Thoracic aorta (tissue), 2 donors: ENCODE data around the gene GDPD5. TPM values are rescaled to one million over a fixed set of nuclear protein-coding genes. Genes with fewer than 3 reads are reported as not detected.

Experiments
- ATAC-seq: fragments of 150-250 bp; one replicate; pipeline ENCODE4 v1.8.0; 2017; ENCODE audit warnings: low read depth; ENCODE audit not compliant: insufficient number of reproducible peaks, low FRiP score
- DNase-seq: peaks from one replicate; pipeline ENCODE4 v3.0.0-alpha.2; 2020; ENCODE audit warnings: low spot score
- H3K27ac ChIP-seq, 2 donors: fragments of 200-600 bp; sonication (generic); 1 replicate in 1 of 2; 2 replicates in 1 of 2; pipeline ENCODE4 v1.5.1; 2016; ENCODE audit warnings: mild to moderate bottlenecking in 2 of 2, moderate library complexity in 2 of 2
- H3K27me3 ChIP-seq: fragments of 200-600 bp; sonication (generic); replicated peaks from 2 replicates; pipeline ENCODE4 v1.6.0; 2016; ENCODE audit warnings: mild to moderate bottlenecking; ENCODE audit not compliant: insufficient read depth
- H3K36me3 ChIP-seq: fragments of 200-600 bp; sonication (generic); one replicate; pipeline ENCODE4 v1.5.1; 2016
- H3K4me1 ChIP-seq, 2 donors: fragments of 200-600 bp; sonication (generic); 1 replicate in 1 of 2; 2 replicates in 1 of 2; pipeline versions ENCODE4 v1.5.1 to v1.6.0; 2016; ENCODE audit warnings: low read depth in 2 of 2, mild to moderate bottlenecking in 1 of 2; ENCODE audit not compliant: control insufficient read depth in 1 of 2
- H3K4me3 ChIP-seq: fragments of 200-600 bp; sonication (generic); 2 replicates; pipeline ENCODE4 v1.5.1; 2016; ENCODE audit warnings: mild to moderate bottlenecking
- H3K9me3 ChIP-seq: fragments of 200-600 bp; sonication (generic); 2 replicates; pipeline ENCODE4 v1.5.1; 2016
- total RNA-seq, 2 donors: library from RNA; depleted of rRNA; stranded (reverse); fragments of >200 nt; gene quantifications; one replicate each; pipeline versions ENCODE4 v1.1.0 to v1.2.3, GENCODE V29; 2016
- TF ChIP-seq, protein P1 (sequence below): fragments of 200-600 bp; sonication (generic); IDR thresholded peaks from one replicate; pipeline ENCODE4 v1.5.1; 2019; ENCODE audit warnings: antibody characterized with exemption

The GDPD5 gene
- total RNA-seq, 2 donors from 2014 or later: 30.8 to 34.9 TPM

- no peak for ATAC-seq
- TF ChIP-seq, protein P1, sequence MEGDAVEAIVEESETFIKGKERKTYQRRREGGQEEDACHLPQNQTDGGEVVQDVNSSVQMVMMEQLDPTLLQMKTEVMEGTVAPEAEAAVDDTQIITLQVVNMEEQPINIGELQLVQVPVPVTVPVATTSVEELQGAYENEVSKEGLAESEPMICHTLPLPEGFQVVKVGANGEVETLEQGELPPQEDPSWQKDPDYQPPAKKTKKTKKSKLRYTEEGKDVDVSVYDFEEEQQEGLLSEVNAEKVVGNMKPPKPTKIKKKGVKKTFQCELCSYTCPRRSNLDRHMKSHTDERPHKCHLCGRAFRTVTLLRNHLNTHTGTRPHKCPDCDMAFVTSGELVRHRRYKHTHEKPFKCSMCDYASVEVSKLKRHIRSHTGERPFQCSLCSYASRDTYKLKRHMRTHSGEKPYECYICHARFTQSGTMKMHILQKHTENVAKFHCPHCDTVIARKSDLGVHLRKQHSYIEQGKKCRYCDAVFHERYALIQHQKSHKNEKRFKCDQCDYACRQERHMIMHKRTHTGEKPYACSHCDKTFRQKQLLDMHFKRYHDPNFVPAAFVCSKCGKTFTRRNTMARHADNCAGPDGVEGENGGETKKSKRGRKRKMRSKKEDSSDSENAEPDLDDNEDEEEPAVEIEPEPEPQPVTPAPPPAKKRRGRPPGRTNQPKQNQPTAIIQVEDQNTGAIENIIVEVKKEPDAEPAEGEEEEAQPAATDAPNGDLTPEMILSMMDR: no peak
- no peaks in the 10 kb centered on the region for H3K36me3 ChIP-seq
- no peaks in the 10 kb centered on the region for H3K9me3 ChIP-seq
- H3K4me1 ChIP-seq: no peaks in the 10 kb centered on the region
- H3K27me3 ChIP-seq: no peaks in the 10 kb centered on the region
- H3K27ac ChIP-seq: no peak overlapping the region
- H3K4me3 ChIP-seq: no peak overlapping the region
- DNase-seq: no peak
These were observed 55.8 kb downstream of the GDPD5 start for GRCh38 chr11:75469785-75470405.

DNA sequence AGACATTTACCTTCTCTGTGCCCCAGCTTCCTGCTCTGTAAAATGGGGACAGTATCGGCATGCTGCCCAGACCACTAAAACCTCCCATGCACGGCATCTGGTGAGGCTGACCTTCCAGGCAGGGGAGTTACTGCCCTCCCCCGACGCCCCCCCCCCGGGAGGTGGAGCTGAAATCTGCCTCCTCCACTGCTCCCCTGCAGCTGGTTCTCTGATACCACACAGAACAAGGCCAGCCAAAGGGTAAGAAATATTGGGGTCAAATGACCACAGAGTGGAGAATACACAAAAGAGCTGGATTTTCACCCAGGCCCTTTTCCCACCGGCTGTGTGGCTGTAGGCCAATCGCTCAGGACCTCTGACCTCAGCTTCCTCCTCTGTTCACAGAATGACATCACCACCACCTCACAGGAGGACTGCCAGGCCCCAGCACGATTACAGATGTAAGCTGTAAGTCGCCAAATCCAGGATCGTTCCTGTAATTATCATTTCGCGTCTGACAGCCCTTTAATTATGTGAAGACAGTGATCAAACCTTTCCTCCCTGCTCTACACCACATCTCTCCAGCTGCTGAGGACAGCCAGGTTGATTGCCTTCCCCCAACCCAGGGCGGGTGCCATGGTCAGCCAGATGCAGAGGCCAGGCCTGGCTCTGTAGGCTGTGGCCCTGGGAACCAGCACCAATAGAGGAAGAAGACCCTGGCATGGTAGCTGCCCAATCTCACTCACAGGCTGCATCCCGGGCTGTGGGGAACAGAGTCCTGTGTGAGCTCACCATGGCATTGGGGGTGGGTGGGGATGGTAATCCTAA lies 57.0 kb downstream of the GDPD5 start:
- peak; percentile 17 for DNase-seq
- ATAC-seq: no peak
- Histone ChIP-seq H3K9me3 (no peaks in the 10 kb centered on the region), H3K27ac (no peak overlapping the region), H3K4me3 (no peak overlapping the region), H3K27me3 (no peaks in the 10 kb centered on the region), H3K4me1 (no peaks in the 10 kb centered on the region), H3K36me3 (no peaks in the 10 kb centered on the region)
- TF ChIP-seq, protein P1: no peak

DNA sequence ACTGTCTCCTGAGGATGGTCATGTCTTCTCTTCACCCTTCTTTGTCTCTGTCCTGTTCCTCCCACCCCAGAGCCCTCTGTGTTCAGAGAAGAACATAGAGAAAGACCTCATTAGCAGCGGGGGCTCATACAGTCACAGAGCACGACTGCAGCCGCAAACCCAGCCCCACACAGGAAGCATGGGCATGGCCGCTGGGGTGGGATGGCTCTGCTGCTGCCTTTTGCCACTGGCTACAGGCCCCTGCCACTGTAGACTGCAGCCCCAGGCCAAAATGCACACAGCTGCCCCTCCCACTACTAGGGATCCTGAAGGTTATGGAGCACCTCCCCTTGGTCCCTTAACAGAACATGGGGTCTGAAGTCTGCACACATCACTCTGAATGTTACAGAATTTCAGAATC lies 57.9 kb downstream of the GDPD5 start:
- ATAC-seq (no peak), DNase-seq (no peak)
- no peaks in the 10 kb centered on the region for H3K9me3 ChIP-seq
- H3K27me3 ChIP-seq: no peaks in the 10 kb centered on the region
- TF ChIP-seq, protein P1: no peak
- no peaks in the 10 kb centered on the region for H3K4me1 ChIP-seq
- H3K4me3 ChIP-seq: no peak overlapping the region
- H3K27ac ChIP-seq: no peak overlapping the region
- no peaks in the 10 kb centered on the region for H3K36me3 ChIP-seq

DNA sequence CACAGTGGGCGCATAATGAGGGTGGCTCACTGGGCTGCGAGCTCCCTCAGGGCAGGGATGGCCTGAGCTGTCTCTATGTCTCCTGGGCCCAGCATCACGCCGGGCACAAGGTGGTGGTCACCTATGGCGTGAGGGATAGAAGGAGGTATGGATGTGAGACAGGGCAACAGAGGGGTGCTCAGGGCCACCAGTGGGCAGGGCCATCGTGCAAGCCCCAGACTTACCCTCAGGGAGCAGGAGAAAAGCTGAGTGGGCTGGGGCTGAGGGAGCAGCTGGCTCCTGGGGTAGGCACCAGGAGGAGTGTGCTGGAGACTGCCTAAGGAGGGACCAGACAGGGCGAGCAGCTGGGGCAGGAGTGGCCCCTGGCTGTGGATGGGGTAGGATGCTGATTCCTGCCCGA lies 58.4 kb downstream of the GDPD5 start:
- ATAC-seq (no peak), DNase-seq (no peak)
- H3K4me3 ChIP-seq: no peak overlapping the region
- no peak overlapping the region for H3K27ac ChIP-seq
- no peaks in the 10 kb centered on the region for H3K27me3 ChIP-seq
- TF ChIP-seq, protein P1: no peak
- no peaks in the 10 kb centered on the region for H3K4me1 ChIP-seq
- no peaks in the 10 kb centered on the region for H3K9me3 ChIP-seq
- H3K36me3 ChIP-seq: no peaks in the 10 kb centered on the region

DNA sequence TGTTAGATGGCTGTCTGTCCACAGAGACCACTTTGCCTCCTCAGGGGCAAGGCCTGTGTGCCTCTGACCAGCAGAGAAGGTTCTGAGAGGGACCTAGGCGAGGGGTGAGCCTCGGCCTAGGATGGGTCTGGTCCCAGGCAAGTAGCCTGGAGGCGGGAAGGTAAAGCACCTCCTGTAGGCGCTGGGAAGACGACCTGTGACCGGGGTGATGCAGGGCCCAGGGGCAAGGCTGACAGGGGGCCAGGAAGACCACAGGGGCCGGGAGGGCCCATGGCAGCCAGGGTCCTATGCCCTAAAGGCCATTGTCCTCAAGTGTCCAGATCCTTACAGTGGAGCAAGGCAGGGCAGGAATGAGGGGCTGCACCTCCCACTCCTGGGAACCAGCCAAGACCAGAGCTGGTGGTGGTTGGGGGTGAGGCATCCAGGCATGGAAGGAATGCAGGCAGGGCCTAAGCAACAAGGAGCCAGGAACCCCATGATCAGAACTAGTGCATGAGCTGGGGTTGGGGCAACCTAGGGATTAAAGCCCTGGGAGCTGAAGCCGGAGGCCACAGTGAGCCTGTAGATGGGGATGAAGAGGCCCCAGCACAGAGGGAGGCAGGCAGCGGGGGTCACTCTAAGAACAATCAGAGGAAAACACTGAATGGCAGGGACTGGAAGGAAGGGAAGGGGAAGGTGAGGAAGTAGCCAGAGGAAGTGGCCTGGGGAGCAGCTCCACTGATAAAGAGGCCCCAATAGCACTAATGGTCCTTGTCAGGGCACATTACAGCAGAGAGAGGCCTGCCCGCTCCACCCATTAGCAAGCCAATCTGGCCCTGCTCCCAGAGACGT lies 59.8 kb downstream of the GDPD5 start:
- TF ChIP-seq, protein P1: no peak
- ATAC-seq (no peak), DNase-seq (no peak)
- Histone ChIP-seq H3K4me3 (no peak overlapping the region), H3K9me3 (no peaks in the 10 kb centered on the region), H3K4me1 (no peaks in the 10 kb centered on the region), H3K27ac (no peak overlapping the region), H3K27me3 (no peaks in the 10 kb centered on the region), H3K36me3 (no peaks in the 10 kb centered on the region)
